Measurements from ENCODE around the gene DMD.

- TF ChIP-seq ZNF317 (CRISPR knock-in tag; IDR thresholded peaks at IDR 0.05) (no peak), REST (IDR thresholded peaks at IDR 0.05; ENCODE audit: borderline replicate concordance in 1 of 2, low read depth in 1 of 2, low read length in 2 of 2) (no peak)
These were observed 33.1 kb downstream of the DMD start for GRCh38 chrX:33178218-33178617.

Measured in HepG2 (cell line).